ENCODE measurements around the gene PAPPA2. TPM values are rescaled to one million over a fixed set of nuclear protein-coding genes. Genes with fewer than 3 reads are reported as not detected.

Gene PAPPA2
- total RNA-seq, 1 experiment from 2014 or later, result not detected

DNA sequence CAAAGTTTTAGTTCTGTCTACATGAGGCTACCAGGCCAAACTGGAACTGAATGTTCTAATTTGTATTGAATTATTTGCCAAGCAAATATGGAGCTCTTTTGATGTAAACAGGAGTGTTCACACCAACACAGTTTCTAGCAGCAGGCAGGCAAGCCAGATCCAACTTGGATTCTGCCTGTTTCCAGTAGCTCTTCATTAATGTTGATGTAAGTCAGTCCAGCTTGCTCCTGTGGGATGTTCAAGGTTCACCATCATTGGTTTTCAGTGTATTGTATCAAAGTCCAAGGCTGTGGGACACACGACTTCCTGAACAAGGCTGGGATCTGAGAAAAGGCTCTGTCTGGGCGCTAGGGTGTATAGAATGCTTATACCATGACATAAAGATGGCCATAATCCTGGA, 68.1 kb downstream of the PAPPA2 start:
- no peak overlapping the region for H3K4me2 ChIP-seq
- BruUV-seq (replicated peaks), result no TSS peak
- H3K27me3 ChIP-seq (ENCODE audit: insufficient read depth, low read depth), result peaks cover 7% of the 10 kb centered on the region; the same call in 1 of the 2 replicates
- no peaks in the 10 kb centered on the region for H3F3A ChIP-seq (ENCODE audit: insufficient read depth, low read depth)
- no peaks in the 10 kb centered on the region for H4K20me1 ChIP-seq (ENCODE audit: insufficient read depth)
- H3K9me2 ChIP-seq (ENCODE audit: insufficient read depth), result no peaks in the 10 kb centered on the region; the same call in 1 of the 2 replicates
- H3K79me2 ChIP-seq (ENCODE audit: low read depth), result no peaks in the 10 kb centered on the region
- intact Hi-C loops (cut with micrococcal nuclease; ENCODE audit: unreplicated experiment), result no loop called here
- DNase-seq, result no peak
- no peak overlapping the region for H3K4me3 ChIP-seq
- no peaks in the 10 kb centered on the region for H3K36me3 ChIP-seq (ENCODE audit: low read depth)
- ChIA-PET CTCF (no interaction called here), POLR2A (ENCODE audit: unreplicated experiment) (no interaction called here)
- H3K27ac ChIP-seq, result no peak overlapping the region
- H2AFZ ChIP-seq, result no peak overlapping the region
- H3K4me1 ChIP-seq (replicated peaks; ENCODE audit: insufficient read depth), result 0 out of 2 replicates have a peak, but pooled peaks cover 4% of the 10 kb centered on the region
- no peak for TF ChIP-seq EZH2 (IDR thresholded peaks at IDR 0.05; ENCODE audit: low read depth)
- TF ChIP-seq, protein P1, sequence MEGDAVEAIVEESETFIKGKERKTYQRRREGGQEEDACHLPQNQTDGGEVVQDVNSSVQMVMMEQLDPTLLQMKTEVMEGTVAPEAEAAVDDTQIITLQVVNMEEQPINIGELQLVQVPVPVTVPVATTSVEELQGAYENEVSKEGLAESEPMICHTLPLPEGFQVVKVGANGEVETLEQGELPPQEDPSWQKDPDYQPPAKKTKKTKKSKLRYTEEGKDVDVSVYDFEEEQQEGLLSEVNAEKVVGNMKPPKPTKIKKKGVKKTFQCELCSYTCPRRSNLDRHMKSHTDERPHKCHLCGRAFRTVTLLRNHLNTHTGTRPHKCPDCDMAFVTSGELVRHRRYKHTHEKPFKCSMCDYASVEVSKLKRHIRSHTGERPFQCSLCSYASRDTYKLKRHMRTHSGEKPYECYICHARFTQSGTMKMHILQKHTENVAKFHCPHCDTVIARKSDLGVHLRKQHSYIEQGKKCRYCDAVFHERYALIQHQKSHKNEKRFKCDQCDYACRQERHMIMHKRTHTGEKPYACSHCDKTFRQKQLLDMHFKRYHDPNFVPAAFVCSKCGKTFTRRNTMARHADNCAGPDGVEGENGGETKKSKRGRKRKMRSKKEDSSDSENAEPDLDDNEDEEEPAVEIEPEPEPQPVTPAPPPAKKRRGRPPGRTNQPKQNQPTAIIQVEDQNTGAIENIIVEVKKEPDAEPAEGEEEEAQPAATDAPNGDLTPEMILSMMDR (conservative IDR thresholded peaks at IDR 0.05), result no peak
- H3K9me3 ChIP-seq (ENCODE audit: insufficient read depth, low read depth), result no peaks in the 10 kb centered on the region

DNA sequence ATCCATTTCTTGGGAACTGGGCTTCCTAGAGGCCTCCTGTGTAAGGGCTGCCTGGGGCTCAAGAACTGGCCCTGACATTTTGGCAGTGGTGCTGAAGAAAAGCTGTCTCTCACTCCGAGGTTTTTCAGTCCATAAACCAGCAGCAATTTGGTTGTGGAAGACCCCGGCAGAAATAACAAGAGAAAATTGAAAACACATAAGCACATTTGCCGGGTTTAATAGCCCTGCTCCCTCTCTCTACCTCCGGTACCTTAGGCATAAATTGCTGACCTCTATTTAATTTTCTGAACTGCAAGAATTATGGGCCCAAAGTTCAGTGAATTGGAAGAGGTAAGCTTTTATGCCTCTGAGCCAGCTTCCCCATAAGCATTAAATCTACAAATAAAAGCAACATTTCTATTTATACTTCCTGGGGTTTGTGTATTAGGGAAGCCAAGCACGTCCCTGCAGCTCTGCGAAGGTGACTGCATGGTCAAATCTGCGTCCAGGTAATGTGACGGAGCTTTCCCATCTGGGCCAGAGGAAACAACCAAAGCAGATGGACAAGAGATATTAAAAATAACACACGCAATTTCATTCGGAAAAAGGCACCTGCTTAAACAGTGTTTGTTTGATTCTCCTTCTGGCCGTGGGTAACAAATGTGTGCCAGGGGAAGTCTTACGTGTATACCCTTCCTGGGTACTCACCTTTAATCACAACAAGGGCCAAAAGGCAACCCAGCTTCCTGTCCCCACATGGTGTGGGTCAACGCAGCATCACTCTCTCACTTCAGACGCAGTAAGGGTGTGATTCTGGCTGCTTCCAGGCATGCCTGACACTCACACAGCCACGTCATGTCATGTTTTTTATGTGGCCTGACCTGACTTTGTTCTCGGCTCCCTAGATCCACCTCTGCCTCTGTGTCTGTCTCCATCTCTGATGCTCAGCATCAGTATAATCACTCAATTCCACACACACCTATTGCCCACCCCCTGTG, 69.2 kb downstream of the PAPPA2 start:
- no peak overlapping the region for H2AFZ ChIP-seq
- H3F3A ChIP-seq (ENCODE audit: insufficient read depth, low read depth), result no peaks in the 10 kb centered on the region
- H4K20me1 ChIP-seq (ENCODE audit: insufficient read depth), result no peaks in the 10 kb centered on the region
- H3K4me2 ChIP-seq, result no peak overlapping the region
- ChIA-PET POLR2A (ENCODE audit: unreplicated experiment) (no interaction called here), CTCF (no interaction called here)
- H3K36me3 ChIP-seq (ENCODE audit: low read depth), result no peaks in the 10 kb centered on the region
- no peaks in the 10 kb centered on the region for H3K79me2 ChIP-seq (ENCODE audit: low read depth)
- peaks cover 7% of the 10 kb centered on the region; the same call in 1 of the 2 replicates for H3K27me3 ChIP-seq (ENCODE audit: insufficient read depth, low read depth)
- no peak overlapping the region for H3K4me3 ChIP-seq
- TF ChIP-seq, protein P1 (conservative IDR thresholded peaks at IDR 0.05), result no peak
- TF ChIP-seq EZH2 (IDR thresholded peaks at IDR 0.05; ENCODE audit: low read depth), result no peak
- intact Hi-C loops (cut with micrococcal nuclease; ENCODE audit: unreplicated experiment), result no loop called here
- no peaks in the 10 kb centered on the region; the same call in 1 of the 2 replicates for H3K9me2 ChIP-seq (ENCODE audit: insufficient read depth)
- H3K4me1 ChIP-seq (replicated peaks; ENCODE audit: insufficient read depth), result 0 out of 2 replicates have a peak, but pooled peaks cover 4% of the 10 kb centered on the region
- DNase-seq, result no peak
- no peak overlapping the region for H3K27ac ChIP-seq
- no TSS peak for BruUV-seq (replicated peaks)
- no peaks in the 10 kb centered on the region for H3K9me3 ChIP-seq (ENCODE audit: insufficient read depth, low read depth)

DNA sequence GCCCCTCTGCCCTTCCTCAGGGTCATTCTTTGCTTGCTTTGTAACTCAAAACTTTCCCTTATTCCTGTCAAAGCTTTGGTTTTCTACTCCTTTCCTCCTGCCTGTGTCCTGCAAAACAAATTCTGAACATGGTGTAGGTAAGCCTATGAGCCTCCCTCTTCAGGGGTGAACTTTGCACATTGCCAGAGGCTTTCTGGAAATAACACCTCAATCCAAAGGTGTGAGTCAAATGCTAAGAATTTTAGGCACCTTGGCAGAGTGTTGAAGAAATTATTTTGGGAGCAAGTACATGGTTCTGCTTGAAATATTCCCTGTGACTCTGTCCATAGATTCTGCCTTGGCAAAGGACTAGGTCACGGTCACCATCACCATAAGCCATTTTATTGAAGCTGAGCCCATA, 70.0 kb downstream of the PAPPA2 start:
- POLR2A ChIA-PET (ENCODE audit: unreplicated experiment), result no interaction called here
- H3K27ac ChIP-seq, result no peak overlapping the region
- H3K79me2 ChIP-seq (ENCODE audit: low read depth), result no peaks in the 10 kb centered on the region
- H2AFZ ChIP-seq, result no peak overlapping the region
- no peaks in the 10 kb centered on the region for H3F3A ChIP-seq (ENCODE audit: insufficient read depth, low read depth)
- no peak overlapping the region for H3K4me2 ChIP-seq
- no peak for DNase-seq
- H3K27me3 ChIP-seq (ENCODE audit: insufficient read depth, low read depth), result peaks cover 7% of the 10 kb centered on the region; the same call in 1 of the 2 replicates
- H3K4me3 ChIP-seq, result no peak overlapping the region
- no peaks in the 10 kb centered on the region for H4K20me1 ChIP-seq (ENCODE audit: insufficient read depth)
- no peaks in the 10 kb centered on the region; the same call in 1 of the 2 replicates for H3K9me2 ChIP-seq (ENCODE audit: insufficient read depth)
- intact Hi-C loops (cut with micrococcal nuclease; ENCODE audit: unreplicated experiment), result no loop called here
- BruUV-seq (replicated peaks), result no TSS peak
- TF ChIP-seq, protein P1 (conservative IDR thresholded peaks at IDR 0.05), result no peak
- TF ChIP-seq EZH2 (IDR thresholded peaks at IDR 0.05; ENCODE audit: low read depth), result no peak
- H3K4me1 ChIP-seq (replicated peaks; ENCODE audit: insufficient read depth), result 0 out of 2 replicates have a peak, but pooled peaks cover 4% of the 10 kb centered on the region
- CTCF ChIA-PET, result no interaction called here
- no peaks in the 10 kb centered on the region for H3K9me3 ChIP-seq (ENCODE audit: insufficient read depth, low read depth)
- no peaks in the 10 kb centered on the region for H3K36me3 ChIP-seq (ENCODE audit: low read depth)

Measured in PC-9 (cell line).